C1 segment of cervical spinal cord (tissue), 14 donors: ENCODE results near the gene TMEM87B.
"Not testable (repeated sequence)": the region's sequence is repeated elsewhere in the genome, so short reads cannot be mapped to it uniquely, and the experiment has no call there.

Experiments
- DNase-seq, 14 donors: peaks; one replicate each; lab custom pipeline; 2025; lab: John Stamatoyannopoulos, UW

The TMEM87B gene

DNA sequence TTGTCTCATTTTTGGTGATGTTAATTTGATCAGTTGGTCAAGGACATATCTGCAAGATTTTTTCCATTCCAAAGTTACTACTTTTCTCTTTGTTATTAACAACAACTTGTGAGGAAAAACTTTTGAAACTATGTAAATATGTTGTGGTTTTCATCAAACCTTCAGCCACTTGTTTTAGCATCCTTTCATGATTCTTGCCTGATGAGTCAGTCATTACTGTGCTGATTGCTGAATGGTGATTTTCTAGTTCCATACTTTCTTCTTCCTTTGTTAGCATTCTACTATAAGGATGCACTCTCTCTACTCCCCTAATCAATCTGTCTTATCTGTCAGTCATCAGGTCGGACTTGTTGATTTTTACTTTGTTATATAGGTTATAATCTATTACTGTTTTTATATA is 10.9 kb downstream of the TMEM87B start:
- DNase-seq, result no peak

DNA sequence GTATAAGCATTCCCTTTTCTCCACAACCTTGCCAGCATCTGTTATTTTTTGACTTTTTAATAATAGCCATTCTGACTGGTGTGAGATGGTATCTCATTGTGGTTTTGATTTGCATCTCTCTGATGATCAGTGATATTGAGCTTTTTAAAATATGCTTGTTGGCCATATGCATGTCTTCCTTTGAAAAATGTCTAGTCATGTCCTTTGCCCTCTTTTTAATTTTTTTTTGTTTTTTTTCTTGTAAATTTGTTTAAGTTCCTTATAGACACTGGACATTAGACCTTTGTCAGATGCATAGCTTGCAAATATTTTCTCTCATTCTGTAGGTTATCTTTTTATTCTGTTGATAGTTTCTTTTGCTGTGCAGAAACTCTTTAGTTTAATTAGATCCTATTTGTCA is 14.7 kb downstream of the TMEM87B start:
- DNase-seq, result not testable (repeated sequence)

DNA sequence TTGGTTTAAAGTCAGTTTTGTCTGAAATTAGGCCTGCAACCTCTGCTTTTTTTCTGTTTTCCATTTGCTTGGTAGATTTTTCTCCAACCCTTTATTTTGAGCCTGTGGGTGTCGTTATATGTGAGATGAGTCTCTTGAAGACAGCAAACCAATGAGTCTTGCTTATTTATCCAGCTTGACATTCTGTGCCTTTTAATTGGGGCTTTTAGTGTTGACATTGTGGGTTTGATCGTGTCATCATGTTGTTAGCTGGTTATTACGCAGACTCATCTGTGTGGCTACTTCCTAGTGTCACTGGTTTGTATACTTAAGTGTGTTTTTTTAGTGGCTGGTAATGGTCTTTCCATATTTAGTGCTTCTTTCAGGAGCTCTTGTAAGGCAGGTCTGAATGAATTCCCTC is 18.8 kb downstream of the TMEM87B start:
- DNase-seq, result no peak

GRCh38 chr2:112074506-112074905 is 19.4 kb downstream of the TMEM87B start:
- no peak for DNase-seq

- DNase-seq, result no peak
Measured at GRCh38 chr2:112075490-112076260, 20.6 kb downstream of the TMEM87B start.

- DNase-seq, result no peak
Measured at GRCh38 chr2:112077814-112078213, 22.7 kb downstream of the TMEM87B start.

- no peak for DNase-seq
Measured at GRCh38 chr2:112081262-112081661, 26.2 kb downstream of the TMEM87B start.

DNA sequence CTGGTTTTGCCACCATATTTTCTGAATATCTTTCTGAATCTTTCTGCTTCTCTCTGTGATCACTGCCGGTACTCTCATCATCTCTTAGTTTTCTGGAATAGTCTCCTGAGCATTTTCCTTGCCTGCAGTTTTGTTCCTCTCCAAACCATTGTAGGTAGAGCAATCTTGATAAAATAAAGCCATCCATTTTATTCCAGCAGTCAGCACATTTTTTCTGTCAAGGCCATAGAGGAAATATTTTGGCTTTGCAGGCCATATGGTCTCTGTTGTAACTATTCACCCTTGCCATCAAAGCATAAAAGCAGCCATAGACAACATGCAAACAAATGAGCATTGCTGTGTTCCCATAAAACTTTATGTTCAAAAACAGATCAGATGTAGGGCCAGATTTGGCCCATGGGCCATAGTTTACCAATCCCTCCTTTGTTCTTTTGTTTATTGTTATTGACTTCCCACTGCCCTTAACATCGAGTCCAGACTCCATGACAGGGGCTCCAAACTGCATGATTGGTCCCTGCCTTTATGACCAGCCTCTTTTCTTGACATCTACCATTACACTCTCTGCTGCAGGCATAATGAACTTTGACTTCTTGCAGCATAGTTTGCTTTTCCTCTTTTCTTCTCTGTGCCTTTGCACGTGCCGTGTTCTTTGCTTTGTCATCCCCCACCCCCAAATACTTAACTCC is 29.8 kb downstream of the TMEM87B start:
- DNase-seq, result no peak

- DNase-seq, result no peak
Measured at GRCh38 chr2:112085375-112085730, 30.3 kb downstream of the TMEM87B start.

DNA sequence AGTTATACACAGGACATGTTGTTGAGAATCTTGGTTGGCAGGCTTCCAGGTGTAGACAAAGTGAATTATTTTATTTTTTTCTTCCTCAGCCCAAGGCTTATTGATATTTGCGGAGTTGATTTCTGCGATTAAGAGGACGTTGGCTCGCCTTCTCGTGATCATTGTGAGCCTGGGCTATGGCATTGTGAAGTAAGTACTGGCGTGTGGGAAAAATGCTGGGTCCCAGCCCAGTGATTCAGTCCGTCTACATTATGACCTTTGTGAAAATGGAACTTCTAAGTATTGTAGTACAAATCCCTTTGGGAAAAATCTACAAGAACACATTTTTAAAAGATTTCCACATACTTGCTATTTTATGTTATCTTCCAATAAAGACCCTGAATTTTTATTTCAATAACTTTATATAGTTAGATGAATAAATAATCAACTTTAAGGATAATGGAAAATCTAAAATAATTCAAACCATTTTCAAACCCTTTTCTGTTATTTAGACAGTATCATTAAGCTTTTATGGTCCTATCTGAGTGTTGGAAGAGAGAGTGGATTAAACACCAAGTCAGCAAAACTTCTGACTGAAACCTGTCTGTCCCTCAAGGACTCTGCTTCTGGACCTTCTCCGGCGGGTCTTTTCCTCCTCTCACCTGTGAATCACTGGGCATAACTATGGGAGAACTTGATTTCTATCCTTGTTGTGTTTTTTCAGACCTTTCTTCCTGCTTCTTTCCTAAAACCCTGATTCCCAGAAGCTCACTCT is 31.0 kb downstream of the TMEM87B start:
- no peak for DNase-seq

- no peak for DNase-seq
Measured at GRCh38 chr2:112087346-112088020, 32.4 kb downstream of the TMEM87B start.

DNA sequence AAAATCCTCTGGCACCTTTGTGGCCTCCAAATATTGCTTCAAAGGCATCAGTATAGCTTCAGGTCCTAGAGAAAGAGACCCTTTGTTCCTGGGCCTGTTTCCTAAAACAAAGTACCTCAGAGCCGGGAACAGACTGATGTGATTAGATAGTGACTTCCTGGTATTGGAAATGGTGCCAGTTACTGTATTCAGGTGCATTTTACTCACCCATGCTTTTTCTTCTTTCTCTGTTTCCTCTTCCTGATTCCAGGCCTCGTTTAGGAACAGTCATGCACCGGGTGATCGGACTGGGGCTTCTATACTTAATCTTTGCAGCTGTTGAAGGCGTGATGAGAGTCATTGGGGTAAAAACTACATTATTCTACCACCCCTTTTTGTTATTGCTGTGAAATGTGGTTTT is 34.3 kb downstream of the TMEM87B start:
- DNase-seq, result no peak

DNA sequence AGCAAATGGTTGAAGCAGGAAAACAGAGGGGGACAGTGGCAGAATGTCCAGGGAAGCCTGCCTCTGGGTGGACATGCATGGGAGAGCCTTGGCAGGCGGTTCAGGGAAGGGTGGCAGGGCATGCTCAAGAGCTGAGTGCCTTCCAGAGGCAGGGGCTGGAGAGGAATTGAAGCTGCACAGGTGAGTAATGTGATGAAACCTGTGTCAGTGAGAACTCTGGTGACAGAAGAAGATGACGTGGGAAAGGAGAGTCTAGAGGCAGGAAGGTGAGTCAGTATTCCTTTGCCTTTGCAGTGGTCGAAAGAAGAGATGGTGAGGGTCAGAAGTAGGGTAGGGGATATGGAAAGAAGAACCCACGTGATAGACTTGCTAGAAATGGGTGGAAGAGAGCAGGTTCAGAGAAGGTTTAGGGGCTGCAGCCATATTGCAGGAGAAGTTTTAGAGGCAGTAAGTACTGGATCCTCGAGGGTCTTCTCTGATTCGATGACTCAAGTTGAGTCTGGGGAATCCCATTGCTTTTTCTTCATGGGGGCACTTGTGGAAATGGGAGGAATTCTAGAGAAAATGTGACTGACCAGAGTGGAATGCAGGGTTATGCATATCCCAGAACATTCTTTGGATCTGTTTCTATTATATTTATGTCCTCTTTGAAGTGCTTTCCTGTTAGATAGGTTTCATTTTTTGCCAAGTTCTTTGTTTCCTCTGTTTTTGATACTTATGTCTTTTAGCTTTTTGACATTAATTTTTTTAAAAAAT is 37.4 kb downstream of the TMEM87B start:
- no peak for DNase-seq

GRCh38 chr2:112093216-112093615 is 38.1 kb downstream of the TMEM87B start:
- DNase-seq, result no peak

DNA sequence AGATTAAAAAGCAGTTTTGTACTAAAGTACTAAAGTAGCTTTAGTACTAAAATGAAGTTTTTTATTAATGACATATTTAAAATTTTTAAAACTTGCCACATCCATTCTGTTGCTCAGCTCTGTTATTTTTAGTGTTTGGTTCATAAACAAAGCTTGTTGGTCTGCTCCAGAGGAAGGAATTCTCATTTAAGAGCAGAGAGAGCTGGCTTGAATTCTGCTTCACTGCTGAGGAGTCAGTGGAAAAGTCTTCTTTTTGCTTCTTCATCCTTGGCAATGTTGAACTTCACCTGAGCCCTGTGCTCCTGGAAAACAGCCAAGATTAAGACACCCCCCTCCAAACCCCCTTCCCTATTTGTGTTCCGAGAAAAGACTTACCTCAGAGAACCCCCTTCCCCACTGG is 40.6 kb downstream of the TMEM87B start:
- no peak for DNase-seq

- no peak for DNase-seq
Measured at GRCh38 chr2:112096098-112096497, 41.0 kb downstream of the TMEM87B start.

- no peak for DNase-seq
Measured at GRCh38 chr2:112108178-112108832, 53.2 kb downstream of the TMEM87B start.

GRCh38 chr2:112109278-112109677 is 54.2 kb downstream of the TMEM87B start:
- DNase-seq, result no peak

- no peak for DNase-seq
Measured at GRCh38 chr2:112110966-112111365, 55.9 kb downstream of the TMEM87B start.

DNA sequence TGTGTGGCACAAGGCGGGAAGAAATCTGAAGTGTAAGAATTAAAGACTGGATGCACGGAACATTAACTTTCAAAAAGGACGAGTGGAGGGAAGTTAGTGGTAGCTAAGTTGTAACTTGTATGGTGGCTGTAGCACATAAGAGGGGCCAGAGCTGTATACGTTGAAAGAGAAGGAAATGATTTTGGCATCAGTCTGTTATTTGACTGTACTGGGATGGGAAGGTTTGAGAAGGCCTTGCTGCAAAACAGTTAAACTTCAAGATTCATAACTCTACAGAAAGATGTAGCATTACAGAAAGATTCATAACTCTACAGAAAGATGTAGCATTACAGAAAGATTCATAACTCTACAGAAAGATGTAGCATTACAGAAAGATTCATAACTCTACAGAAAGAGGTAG is 58.3 kb downstream of the TMEM87B start:
- DNase-seq, result not testable (repeated sequence)

- DNase-seq, result no peak
Measured at GRCh38 chr2:112118148-112118547, 63.1 kb downstream of the TMEM87B start.
